Stimulated activated CD4-positive, alpha-beta T cell treated with anti-CD3 and anti-CD28 coated beads, Interleukin-1b, Interleukin-23, amount 100 ng/mL, for 1 hour (primary cell): ENCODE results near the gene GPRC5B.

Experiments used
- DNase-seq, 2 donors: peaks; one replicate each; pipeline ENCODE4 v3.0.0-alpha.2; 2020; ENCODE audit warnings: low read depth in 2 of 2

Gene GPRC5B

DNA sequence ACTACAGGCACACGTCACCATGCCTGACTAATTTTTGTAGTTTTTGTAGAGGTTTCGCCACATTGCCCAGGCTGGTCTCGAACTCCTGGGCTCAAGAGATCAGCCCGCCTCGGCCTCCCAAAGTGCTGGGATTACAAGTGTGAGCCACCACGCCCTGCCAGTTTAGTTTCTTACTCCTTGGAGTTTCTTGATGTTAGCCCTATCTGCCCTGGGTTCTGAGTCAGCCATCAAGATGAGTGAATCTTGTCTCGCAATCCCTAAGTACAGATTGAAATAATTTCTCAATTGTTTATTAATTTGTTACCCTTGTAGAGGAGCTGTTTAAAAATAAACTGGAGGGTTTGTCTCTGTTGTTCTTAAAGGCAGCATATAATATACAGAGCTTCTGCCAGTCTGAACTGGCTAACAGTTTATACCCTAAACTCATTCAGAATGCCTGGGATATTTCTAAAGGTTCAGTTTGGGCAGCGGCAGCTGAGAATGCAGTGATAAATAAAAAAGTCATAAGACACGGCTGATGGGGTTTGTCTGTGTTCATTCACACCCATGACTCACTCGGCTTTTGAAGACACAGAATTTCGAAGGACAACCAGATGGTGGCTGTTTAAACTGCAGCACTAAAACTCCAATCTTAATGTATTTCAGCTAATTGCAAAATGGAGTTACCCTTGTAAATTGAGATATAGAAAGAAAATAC is 39.6 kb downstream of the GPRC5B start:
- DNase-seq: no peak

DNA sequence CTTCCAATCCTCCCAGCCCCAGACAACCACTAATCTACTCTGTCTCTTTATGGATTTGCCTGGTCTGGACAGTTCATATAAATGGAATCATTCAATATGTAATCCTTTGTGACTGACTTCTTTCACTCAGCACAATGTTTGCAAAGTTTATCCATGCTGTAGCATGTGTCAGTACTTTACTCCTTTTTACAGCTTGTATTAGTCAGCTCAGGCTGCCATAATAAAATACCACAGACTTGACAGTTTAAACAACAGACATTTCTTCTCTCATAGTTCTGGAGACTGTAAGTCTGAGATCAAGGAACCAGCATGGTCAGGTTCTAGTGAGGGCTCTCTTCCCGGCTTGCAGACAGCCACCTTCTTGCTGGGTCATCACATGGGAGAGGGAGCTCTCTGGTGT is 41.3 kb downstream of the GPRC5B start:
- DNase-seq: no peak

- no peak for DNase-seq
These were observed 42.1 kb downstream of the GPRC5B start for GRCh38 chr16:19842426-19843157.

- DNase-seq: no peak
These were observed 43.5 kb downstream of the GPRC5B start for GRCh38 chr16:19841184-19841583.

DNA sequence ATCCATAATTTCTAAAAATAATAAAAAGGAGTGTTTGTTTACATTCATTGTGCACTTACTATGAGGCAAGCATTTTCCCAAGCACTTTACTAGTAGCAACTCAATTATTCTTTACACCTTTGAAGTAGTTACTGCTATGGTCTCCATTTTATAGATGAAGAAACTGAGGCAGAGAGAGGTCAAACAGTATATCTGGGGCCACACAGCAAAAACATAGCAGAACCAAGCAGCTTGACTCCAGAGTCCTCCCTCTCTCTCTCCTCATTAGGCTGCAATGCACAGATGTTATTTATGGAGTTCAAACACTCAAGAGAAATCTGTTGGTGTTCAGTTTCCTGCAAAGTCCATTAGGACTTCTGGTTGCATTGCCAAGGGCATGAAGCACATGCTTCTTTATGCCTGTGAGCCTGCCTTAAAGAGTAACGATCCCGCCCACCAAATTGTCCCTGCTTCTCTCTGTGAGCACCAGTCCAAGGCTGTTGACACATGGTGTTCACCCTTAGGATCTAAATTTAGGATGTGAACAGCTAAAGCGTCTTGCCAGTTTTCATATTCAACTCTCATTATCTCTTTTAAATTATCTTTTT is 44.0 kb downstream of the GPRC5B start:
- no peak for DNase-seq

DNA sequence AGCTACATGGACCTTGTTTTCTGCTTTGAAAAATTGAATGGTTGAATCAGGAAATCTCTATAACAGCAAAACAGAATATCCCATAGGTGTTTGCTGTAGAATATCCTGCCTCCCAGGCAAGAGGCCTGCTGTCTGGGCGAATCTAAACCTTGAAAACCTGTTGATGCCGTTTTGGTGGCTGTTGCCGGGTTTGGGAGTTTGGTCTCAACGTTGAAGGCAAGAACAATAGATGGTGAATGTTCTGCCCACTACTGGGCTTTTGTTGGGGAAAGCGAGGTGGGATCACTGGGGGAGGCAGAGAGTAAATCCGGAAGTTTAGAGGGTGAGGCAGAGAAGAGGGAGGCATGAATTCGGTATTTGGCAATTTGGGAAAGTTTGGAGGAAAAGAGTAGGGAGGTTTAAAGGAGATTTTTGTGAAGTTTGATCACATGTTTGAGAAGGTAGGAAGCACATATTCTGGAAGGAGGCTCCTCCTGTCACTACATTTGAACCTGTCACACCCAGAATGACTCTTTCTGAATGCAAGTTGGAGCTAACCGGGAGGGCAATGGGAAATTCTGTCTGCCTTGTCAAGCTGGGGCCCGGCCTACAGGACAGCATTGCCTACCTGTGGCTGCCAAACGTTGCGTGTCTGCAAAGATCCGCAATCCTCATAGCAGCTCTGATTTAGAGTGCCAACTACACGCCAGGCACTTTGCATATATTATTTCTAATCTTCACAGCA is 46.5 kb downstream of the GPRC5B start:
- DNase-seq: no peak

GRCh38 chr16:19837331-19837980 is 47.2 kb downstream of the GPRC5B start:
- no peak for DNase-seq

DNA sequence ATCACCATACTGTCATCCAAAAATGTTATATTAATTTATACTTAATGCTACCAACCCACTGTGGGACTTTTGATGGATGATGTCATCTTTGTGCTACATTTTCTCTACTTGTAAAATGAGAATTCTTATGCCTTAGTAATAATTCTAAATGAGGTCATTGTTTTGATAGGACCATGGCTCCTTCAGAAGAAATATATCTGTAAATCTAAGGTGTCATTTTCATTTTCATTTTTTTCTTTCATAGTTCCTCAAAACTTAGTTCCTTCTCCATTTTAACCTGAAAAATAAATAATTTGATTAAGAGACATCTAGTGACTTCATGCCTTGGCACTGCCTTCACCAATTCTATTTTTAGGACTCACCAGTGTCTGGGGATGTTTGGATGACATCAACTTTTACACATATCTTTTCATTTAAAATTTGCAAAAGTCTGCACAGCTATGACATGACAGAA is 48.7 kb downstream of the GPRC5B start:
- DNase-seq: no peak

GRCh38 chr16:19835196-19835595 is 49.5 kb downstream of the GPRC5B start:
- no peak for DNase-seq

DNA sequence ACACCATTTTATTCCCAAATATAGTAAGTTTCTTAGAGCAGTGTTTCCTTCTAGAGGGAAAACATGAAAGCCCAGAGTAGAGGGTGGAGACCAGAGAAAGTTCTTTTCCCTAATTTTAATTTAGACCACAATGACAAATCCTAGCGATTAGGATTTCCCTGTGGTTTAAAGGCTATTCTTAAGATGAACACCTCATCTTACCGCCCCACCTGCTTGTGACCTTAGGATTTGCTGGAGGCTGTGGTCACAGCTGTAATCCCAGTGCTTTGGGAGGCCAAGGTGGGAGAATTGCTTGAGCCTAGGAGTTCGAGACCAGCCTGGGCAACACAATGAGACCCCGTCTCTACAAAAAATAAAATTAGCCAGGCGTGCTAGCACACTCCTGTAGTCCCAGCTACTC is 51.1 kb downstream of the GPRC5B start:
- no peak for DNase-seq

- no peak for DNase-seq
These were observed 51.5 kb downstream of the GPRC5B start for GRCh38 chr16:19833176-19833575.

DNA sequence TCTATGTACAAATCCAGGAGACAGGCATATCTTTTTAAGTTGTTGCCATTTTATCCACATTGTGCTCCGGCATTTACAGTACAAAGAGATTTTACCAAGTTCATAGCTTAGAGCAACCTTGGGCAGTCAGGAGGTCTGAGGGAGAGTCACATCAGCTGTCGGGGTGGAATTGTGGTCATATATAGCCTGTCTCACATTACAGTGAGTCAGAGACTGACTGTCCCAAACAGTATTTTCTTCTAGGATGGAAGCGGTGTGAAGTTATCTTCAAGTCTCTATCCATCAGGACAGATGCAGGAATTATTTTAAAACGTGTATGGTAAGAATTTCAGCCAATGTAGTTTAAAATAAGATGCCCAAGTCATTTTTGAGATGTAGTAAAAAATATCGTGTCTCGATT is 53.0 kb downstream of the GPRC5B start:
- no peak for DNase-seq

DNA sequence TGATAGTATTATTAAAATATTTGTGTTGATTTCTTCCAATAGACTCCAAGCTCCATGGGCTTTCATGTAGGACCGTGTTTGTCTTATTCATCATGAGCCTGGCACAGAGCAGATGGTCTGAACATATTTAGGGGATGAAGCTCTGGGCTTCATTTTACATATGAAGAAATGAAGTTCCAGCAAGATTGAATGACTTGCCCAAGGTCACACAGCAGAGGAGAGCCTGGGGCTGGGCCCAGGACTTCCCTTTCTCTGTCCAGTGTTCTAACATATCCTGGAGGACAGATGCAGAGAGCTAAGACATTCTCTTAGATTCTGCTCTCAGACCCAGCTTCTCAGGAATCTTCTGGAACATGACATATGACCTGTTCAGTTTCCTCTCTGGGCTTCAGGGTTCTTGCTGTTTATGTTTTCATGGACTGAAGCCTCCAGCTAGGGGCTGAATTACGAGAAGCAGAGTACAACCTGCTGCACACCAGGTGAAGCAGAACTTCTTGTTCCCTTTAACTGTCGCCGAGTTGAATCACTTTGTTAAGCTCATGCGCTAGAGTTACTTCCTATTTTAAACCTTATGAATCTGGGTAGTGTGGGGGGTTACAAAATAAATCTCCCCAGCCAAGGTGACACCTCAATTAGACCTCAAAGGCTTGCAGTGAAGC is 53.6 kb downstream of the GPRC5B start:
- DNase-seq: no peak

- DNase-seq: no peak
These were observed 54.6 kb downstream of the GPRC5B start for GRCh38 chr16:19829844-19830692.

DNA sequence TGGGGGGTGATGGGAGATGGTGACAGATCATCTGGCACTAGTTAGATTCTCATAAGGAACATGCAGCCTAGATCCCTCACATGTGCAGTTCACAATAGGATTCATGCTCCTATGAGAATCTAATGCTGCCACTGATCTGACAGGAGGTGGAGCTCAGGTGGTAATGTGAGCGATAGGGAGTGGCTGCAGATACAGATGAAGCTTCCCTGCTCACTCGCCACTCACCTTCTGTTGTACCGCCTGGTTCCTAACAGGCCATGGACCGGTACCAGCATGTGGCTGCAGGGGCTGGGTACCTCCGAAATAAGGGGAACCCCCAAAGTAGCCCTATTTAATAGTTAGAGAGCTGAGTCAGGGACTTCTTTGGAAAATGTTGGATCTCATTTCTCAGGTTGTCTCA is 60.4 kb downstream of the GPRC5B start:
- DNase-seq: no peak

GRCh38 chr16:19823322-19823721 is 61.3 kb downstream of the GPRC5B start:
- DNase-seq: no peak

DNA sequence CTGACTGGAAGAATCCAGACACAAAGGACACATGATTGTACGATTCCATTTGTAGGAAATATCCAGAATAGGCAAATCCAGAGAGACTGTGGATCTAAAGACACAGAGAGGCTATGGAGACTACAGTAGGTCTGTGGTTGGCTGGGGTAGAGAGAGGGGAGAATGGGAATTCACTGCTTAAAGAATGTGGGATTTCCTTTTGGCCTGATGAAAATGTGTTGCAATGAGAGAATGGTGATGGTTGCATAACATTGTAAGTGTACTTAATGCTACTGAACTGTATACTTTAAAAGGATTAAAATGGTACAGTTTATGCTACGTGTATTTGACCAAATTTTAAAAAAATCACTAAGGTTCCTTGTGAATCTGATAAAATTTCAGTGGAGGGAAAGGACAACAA is 62.1 kb downstream of the GPRC5B start:
- DNase-seq: no peak

GRCh38 chr16:19817875-19818274 is 66.8 kb downstream of the GPRC5B start:
- DNase-seq: no peak

DNA sequence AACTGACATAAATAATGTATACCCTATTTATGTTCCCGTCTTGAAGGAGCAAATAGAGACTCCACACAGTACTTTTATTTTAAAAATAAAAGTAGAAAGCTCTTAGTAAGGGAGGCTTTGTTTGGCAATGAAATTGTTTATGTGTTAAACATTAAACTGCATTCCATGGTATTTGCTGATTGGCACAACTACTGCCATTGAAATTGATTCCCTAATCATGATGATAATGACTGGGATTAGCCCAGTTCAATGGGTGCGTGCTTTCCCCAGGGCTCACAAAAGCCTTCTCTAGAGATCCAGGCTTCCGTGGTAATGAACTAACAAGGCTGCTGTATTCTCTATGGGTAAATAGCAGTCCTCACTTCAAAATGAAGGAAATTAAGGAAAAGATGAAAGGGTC is 67.5 kb downstream of the GPRC5B start:
- DNase-seq: no peak

- DNase-seq: no peak
These were observed 69.2 kb downstream of the GPRC5B start for GRCh38 chr16:19815418-19815817.
